ENCODE data around the gene CCDC137.

CCDC137 gene

DNA sequence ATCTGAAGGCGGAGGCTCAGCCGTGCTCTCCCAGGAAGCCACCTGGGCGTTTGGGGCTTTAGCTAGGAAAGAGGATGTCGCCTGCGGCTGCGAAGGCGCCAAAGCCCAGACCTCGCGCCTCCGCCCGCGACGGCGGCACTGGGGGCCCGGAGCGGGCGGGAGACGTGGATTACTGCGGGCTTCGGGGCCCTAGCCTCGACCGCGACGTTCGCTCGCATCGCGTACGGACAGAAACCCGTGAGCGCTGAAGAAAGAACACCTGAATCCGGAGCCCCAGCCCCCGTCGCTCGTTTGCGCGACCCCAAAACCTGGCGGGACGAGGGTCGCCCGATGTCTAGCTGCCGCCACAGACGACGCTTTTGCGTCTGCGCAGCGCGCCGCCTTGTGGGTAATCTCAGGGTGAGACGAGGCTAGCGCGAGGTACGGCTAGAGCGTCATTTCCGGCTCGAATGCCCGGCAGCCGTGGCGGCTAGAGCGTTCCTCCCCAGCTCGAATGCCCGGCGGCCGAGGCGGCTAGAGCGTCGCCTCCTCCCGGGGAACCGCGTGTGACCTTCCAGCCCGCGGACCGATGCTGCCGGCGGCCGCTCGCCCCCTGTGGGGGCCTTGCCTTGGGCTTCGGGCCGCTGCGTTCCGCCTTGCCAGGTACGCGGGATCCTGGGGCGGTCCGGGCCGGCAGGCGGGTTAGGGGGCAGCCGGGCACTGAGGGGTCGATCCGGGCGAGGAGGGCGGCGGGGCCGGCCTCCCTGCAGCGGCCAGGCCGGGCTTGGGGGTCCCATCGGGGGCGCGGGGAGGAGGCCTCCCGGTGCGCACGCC, 36.6 kb downstream of the CCDC137 start, which contains the start of gene MRPL12:
TSS of gene MRPL12 (plus strand) at position 434 of the 813 bp plus-strand sequence. CDS start at position 569, 135 bp downstream.
- DNase-seq, result peak; percentile 77 to 80

DNA sequence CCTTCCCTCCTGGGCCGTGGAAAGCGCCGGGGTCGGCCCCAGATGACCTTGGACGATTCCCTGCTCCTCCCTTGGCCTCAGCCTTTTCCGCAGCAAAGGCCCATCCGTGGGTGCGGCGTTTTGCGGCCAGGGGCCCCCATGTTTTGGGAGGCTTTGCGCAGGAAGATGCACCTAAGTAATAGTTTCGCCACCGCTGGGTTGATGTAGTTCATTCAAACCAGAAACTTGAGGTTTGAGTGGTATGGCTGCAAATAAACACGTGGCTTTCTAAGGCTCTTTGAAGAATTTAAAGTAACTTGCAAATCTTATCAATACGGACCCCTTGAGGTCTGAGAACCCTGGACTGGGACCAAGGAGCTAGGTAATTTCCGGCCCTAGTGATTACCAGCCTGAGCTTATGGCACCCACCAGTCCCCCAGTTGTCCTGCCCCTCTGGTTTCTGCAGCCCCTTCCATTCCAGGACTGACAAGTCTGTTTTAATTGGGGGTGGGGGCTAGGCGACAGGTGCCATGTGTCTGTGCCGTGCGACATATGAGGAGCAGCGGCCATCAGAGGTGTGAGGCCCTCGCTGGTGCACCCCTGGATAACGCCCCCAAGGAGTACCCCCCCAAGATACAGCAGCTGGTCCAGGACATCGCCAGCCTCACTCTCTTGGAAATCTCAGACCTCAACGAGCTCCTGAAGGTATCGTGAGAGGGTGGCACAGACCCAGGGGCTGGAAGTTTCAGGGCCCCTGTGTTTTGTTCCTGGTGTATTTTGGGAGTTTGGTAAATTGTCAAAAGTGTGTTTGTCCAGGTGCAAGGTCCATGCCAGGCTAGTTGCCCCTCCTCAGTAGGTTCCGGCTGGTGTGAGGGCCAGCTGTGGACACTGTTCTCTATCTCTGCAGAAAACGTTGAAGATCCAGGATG, 37.5 kb downstream of the CCDC137 start:
- DNase-seq, result no peak

DNA sequence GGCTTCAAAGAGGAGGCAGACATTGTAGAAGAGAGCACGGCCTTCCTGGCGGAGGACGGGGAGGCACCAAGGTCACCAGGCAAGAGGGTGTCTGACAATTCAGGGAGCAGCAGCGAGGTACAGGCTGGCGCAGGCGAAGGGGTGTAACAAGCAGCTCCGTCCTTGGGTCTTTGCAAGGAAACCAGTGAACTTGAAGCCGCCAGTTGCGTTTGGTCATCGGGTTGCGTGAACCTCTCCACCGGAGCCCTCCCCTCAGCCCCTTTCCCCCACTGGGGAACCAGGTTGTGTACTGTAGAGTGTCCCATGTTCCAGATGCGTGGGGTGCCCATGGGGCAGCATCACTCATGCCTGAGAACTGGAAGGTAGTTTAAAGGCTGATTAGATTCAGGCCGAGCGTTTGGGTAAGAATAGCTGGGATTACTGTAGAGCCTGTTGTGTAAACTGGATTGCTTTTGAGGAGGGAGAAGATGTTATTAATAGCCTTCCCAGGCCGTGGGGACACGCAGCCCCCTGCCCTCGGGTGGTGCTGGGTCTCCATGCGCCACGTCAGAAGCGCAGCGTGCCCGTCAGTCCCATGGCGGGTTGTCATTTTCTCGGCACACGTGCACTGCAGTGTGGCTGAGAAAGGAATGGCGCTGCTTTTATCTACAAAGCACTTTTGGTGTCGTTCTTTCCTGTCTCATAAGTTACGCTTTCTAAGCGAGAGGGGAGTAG, 39.1 kb downstream of the CCDC137 start:
- no peak for DNase-seq

DNA sequence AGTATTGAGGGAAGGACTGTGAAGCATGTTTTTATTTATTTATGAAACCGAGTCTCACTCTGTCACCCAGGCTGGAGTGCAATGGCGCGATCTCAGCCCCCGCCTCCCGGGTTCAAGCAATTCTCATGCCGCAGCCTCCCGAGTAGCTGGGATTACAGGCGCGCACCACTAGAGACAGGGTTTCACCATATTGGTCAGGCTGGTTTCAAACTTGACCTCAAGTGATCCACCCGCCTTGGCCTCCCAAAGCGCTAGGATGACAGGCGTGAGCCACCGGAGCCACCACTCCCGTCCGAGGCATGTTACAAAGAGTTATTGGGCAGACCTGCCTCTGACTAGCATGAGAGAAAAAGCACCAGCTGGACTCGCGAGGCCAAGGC, 39.7 kb downstream of the CCDC137 start:
- no peak for DNase-seq

DNA sequence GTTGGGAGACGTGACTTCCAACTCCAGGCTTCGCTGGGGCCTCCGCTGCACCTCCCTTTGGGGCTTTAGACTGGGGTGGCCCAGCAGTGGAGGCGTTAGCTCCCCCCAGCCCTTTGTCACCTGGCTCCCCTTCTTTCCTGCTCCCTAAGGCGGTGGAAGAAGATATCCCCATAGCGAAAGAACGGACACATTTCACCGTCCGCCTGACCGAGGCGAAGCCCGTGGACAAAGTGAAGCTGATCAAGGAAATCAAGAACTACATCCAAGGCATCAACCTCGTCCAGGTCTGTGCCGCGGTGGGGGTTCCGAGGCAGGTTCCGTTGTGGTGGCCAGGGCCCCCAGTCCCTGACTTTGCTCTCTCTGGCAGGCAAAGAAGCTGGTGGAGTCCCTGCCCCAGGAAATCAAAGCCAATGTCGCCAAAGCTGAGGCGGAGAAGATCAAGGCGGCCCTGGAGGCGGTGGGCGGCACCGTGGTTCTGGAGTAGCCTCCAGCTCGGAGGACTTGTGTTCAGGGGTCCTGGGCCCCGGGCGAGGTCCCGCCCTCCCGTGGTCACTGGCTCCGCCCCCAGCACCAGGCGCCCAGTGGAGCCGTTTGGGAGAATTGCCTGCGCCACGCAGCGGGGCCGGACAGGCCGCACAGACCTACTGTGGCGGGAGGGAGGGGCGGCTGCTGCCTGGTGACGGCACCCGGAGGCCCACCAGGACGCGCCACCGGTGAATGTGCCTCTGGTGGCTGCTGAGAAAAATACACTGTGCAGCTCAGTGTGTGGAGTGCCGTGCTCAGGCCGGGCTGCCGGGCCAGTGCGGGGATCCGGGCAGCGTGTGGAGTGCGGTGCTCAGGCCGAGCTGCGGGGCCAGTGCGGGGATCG, 40.5 kb downstream of the CCDC137 start:
- no peak for DNase-seq

DNA sequence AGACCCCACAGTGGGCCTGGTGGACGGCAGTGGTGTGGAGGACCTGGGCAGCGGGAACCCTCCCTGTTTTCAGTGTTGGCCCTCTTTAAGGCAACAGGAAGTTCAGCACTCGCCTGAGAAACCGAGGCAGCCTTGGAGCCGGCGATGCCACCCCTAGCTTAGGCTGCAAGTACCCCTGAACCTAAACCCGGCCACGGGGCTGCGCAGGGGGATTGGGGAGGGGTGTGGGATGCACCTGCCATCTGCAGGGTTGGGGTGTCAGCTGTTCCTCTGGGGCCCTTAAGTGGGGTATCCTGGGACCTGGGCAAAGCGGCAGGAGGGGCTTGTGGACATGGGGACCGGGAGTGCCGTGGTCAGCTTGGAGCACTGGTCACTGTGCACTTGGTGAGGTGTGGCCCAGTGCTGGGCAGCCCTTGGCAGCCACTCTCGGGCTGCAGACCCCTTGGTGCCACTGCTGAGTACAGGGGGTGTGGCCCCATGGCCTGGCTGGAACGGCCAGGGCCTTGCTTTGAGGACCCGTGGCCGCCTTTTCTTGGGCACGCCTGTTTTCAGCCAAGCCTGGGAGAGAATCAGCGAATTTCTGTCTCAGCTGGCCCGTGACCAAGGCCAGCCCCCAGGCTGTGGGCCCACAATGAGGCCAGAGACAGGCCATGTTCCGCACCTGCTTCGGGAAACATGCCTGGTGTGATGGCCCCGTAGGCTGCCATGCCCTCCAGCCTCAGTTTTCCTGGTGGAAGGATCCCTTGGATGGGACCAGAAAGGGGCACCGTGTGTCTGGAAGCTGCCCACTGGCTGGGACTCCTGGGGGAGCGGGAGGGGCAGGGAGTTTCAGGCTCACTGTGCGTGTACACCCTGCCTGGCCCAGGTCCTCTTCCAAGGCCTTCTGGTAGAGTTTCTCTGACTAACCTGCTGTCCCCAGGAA, 41.4 kb downstream of the CCDC137 start:
- DNase-seq, result no peak

DNA sequence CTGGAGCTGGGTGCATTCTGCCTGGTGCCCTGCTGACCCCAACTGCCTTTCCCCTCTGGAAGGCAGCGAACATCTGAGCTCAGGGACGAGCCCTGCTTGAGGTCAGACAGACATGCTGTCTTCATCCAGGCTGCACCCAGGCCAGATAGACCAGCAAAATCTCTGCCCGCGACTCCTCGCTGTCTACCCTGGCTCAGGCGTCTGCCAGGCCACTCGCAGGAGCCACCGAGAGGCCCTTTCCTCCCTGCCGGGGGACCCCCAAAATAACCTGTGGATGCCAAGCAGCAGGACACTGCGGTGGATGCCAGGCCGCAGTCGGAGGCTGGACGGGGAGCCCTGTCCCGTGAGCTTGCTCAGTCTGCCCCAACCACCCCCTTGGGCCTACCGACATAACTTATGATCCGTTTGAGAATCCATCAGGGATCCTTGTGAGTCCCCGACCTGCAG, 42.2 kb downstream of the CCDC137 start:
- DNase-seq, result no peak

DNA sequence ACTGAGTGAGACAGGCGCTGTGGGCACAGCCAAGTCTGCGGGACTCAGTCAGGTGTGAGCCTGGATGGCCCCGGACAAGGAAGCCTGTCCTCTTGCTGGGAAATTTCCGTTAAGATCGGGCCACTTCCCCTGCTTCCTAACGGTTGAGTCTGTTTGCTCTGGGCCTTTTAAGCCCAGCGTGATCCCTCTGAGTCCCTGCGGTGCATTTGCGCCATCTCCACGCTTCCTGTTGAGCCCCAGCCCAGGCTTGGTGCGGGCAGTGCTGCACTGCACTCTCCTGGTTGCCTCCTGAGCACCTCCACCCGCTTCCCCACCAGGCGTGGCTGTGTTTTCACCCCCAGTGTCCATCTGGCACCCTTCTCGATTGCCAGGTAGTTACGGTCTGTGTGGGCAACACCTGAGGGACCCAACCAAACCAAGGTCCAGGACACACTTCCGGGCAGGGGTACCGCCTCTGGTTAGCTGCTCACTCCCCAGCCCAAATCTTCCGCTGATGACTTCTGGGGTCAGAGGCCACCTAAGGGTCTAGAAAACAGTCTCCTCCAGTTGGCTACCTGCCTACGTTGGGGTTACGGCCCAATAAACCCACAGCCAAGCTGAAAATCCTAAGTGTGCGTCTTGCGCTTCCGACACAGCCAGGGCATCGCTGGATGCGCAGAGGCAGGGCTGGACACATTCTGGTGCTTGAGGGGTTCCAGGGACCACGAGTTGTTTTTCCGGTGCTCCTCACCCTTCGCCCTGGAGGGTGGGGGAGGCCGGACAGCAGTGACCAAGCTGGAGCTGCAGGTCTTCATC, 44.2 kb downstream of the CCDC137 start:
- no peak for DNase-seq

DNA sequence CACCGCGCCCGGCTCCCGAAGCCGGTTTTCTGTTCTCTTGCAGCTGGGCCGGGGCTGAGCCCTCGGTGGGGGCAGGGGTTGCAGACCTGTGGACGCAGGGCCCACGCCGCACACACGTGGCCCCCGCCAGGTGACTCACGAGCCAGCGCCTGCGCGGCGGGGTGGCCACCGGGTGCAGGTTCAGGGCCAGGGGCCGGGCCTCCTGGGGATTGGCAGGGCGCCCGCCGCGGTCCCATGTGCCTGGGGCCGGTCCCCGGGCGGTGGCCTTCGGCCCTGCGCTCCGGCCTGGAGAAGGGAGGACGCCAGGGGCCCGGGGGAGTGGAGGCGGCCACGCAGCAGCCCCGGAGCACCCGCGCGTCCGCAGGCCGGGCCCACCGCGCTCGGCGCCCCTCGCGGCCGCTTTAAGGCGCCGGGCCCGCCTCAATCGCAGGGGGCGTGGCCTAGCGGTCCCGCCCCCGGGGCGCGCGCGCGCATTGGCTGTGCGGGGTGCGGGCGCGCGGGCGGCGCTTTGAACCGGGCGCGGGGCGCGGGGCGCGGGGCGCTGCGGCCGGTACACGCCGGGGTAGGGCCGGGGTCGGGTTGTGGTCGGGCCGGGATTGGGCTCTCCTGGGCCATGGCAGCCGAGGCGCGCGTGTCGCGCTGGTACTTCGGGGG, 45.4 kb downstream of the CCDC137 start, which contains the start of gene SLC25A10:
TSS of gene SLC25A10 (plus strand) at position 471 of the 654 bp plus-strand sequence. CDS start at position 614, 143 bp downstream.
- DNase-seq, result peak; percentile 46 to 66

DNA sequence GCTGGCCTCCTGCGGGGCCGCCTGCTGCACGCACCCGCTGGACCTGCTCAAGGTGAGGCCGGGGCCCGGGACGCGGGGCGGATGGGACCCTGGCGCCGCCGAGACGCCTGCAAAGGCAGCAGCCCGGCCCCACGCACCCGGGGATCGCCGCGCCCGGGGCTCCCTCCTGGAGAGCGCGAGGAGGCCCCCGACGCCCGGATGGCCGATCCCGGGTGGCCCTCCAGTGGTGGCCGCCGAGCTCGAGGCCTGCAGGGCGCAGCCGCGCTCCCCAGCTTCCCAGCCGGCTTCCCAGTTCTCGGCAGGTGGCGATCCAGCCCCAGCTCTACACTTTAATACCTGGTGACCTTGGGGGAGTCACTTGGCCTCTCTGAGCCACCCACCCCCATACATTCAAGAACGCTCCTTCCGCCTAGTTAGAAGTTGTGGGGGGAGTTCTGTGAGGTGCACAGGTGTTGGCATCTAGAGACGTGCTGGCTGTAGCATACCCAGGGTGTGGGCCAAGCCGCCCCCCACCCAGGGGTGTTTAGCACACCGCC, 46.0 kb downstream of the CCDC137 start:
- DNase-seq, result no peak

DNA sequence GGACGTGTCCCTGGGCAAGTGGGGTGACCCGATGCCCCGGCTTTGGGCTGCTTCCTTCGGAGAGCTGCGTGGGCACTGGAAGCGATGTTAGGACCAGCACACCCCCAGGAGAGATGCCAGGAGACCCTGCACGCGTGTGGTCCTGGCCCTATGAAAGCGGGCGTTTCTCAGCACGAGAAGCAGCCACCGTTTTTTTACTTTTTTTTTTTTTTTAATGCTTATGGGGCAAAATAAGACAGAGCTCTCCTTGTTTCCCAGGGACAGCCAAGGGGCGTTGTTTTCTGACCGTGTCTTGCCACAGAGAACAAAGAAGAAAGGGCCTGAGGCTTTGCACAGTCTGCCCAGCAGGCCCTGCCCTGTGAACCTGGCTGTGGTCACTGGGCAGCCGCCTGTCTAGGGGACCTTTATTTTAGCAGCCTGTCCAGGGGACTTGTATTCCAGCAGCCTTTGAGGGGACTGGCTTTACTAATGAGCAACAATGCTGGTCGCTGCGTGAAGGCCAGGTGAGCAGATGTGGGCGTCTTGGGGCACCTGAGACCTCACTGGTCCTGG, 46.5 kb downstream of the CCDC137 start:
- DNase-seq, result no peak

DNA sequence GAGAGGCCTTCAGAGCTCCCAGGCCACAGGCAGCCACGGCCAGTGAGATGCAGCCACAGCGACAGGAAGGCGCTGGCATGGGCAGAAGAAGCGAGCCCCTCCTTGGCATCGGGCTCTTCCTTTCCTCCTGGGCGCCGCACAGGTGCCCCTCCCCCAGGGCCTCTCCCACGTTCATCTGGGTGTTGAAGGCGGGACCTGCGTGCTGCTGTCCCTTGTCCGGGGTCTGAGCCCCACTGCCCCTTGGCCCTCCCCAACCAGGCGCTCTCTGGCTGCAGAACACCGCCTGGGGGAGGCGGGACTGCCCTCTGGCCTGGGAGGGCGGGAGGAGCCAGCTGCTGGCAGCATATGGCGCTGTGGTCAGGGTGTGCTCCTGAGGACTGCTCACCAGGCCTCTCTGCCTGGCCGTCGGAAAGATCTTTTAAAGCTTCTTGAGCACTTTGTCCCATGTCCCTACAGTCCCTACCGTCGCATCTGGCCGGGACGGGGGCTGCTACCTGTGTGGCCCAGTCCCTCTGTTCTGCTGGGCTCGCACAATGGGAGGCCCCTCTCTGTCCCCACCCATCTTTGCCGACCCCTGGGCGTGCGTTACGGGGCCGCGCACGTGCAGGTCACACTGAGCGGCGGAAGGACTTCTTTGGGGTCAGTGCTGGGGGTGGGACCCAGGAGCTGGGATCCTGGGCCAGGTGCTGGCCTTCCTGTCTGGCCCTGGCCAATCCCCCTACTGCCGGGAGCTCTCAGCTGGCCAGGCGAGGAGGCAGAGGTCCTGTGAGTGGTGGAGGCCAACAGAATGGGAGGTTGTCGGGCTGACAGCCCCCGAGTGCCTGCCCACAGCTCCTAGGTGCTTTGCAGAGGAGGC, 47.2 kb downstream of the CCDC137 start:
- no peak for DNase-seq

DNA sequence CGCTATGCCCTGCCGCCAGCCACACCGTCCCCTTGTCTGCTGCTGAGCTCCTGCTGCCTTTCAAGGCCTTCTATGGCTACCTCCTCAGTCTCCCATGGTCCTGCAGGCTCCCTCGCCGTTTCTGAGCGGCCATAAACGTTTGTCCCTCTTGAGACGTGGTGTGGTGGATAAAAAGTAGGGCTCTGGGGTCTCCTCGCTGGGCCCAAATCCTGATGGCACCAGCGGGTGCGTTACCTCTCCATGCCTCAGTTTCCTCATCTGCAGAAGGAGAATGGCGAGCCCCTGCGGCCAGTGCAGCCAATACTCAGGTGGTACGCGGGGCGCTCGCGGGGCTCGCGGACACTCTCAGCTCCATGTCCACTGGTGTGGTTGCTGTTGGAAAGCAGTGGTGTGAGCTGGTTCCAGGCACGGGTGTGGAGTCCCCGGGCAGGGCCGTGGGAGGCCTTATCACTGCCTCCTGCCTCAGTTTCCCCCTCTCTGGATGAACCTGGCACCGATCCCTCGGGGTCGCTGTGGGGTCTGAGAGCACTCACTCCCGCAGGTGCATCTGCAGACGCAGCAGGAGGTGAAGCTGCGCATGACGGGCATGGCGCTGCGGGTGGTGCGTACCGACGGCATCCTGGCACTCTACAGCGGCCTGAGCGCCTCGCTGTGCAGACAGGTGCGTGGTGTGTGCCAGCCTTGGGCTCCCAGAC, 48.0 kb downstream of the CCDC137 start:
- DNase-seq, result no peak

DNA sequence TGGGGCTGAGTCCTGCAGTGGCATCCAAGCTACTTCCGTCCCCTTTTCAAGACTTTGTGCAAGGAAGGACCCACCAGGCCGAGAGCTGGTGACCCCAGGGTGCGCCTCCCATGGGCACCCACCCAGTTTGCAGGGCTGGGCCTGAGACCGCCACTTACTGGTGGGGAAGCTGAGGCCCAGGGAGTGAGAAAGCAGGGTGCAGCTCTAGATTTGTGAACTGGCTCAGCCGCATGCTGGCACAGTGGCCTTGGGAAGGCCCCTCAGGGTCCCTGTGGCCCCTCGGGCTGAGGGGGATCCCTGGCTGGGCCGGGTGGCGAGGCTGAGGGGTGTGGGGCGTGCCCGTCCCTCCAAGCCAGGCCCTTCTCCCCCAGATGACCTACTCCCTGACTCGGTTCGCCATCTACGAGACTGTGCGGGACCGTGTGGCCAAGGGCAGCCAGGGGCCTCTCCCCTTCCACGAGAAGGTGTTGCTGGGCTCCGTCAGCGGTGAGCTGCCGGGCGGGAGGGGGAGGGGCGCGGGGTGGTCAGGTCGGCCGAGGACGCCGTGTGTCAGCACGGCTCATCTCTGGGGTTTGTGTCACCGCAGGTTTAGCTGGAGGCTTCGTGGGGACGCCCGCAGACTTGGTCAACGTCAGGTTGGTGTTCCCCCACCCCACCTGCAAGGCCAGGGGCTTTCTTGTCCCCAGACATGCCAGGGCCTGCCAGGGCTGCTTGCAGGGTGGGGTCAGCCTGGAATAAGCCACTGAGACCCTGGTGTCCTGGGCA, 48.8 kb downstream of the CCDC137 start:
- no peak for DNase-seq

DNA sequence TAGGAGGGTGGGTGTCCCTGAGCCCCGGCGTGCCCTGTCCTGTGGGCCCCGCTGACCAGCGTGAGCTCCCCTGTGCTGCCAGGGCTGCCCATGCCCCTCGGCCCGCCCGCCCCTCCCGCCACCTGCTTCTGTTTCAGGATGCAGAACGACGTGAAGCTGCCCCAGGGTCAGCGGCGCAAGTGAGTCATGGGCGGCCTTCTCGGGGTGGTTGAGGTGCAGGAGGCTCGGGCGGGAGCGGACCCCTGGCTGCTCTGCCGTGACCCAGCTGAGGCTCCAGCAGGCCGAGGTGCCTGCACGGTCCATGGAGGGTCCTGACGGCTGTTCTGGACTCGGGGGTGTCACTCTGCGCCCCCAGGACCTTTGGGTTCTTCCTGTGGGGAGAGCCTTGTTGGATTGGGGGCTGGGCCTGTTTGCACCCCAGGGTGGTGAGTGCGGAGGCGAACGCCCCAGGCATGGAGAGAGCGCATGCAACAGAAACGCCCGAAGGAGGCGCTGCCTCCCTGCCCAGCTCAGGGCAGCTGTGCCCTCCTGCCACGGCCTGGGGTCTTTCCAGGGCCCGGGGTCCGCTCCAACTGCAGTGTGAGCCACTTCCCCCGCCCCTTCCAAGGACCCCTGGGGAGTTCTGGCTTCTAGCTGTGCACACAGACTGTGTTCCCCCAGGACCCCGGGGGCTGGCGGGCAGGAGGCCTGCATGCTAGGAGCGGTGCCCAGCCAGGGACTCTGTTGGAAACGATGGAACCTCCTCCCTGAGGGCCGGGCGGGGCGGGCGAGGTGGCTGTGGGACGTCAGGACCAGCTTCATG, 49.5 kb downstream of the CCDC137 start:
- no peak for DNase-seq

DNA sequence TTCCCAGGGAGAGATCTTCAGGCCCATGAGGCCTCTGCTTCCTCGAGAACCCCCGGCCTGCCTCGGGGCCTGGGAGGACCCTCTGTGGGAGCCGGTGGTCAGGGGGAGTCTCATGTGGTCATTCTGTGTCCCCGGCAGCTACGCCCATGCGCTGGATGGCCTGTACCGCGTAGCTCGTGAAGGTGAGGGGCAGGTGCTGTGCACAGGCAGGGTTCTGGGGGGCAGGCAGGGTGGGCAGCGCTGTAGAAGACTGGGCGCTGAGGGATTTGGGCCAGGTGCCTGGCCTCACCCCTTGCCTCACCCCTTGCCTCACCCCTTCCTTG, 50.1 kb downstream of the CCDC137 start:
- DNase-seq, result no peak
